HepG2 (cell line): ENCODE data around the gene SDR39U1. TPM values are rescaled to one million over a fixed set of nuclear protein-coding genes. Genes with fewer than 3 reads are reported as not detected.
A peak's percentile ranks its signal among the peaks of the same experiment; 100 is the strongest.

Source experiments
- AHR ChIP-seq: IDR thresholded peaks from 2 replicates; pipeline ENCODE4 v1.6.1; 2018; ENCODE audit warnings: missing genetic modification reagents, missing compliant biosample characterization
- ATF3 ChIP-seq: sonication (generic); formaldehyde crosslinking; IDR thresholded peaks from 2 replicates; pipeline ENCODE4 v1.4.0; 2020; ENCODE audit warnings: missing genetic modification reagents
- ATF7 ChIP-seq, 2 experiments: fragments of 450-650 bp in 1 of 2; sonication (generic) in 1 of 2; formaldehyde crosslinking in 1 of 2; IDR thresholded peaks; 2 replicates each; pipeline versions ENCODE4 v1.4.0 to v1.6.1; 2016 to 2020; ENCODE audit warnings: antibody characterized with exemption in 1 of 2, mild to moderate bottlenecking in 1 of 2, missing genetic modification reagents in 1 of 2
- BCL6 ChIP-seq: IDR thresholded peaks from 2 replicates; pipeline ENCODE4 v1.6.1; 2016; ENCODE audit warnings: missing genetic modification reagents, missing compliant biosample characterization
- BORCS8-MEF2B ChIP-seq: sonication (generic); formaldehyde crosslinking; IDR thresholded peaks from 2 replicates; pipeline ENCODE4 v1.8.0; 2022; ENCODE audit warnings: mild to moderate bottlenecking, missing genetic modification reagents
- DR1 ChIP-seq: sonication (generic); formaldehyde crosslinking; IDR thresholded peaks from 2 replicates; pipeline ENCODE4 v1.8.0; 2021; ENCODE audit warnings: mild to moderate bottlenecking, missing genetic modification reagents, inconsistent platforms
- FOSL2 ChIP-seq: sonication (generic); formaldehyde crosslinking; IDR thresholded peaks from 2 replicates; pipeline ENCODE4 v1.4.0; 2020; ENCODE audit warnings: missing genetic modification reagents
- GATA4 ChIP-seq: sonication (generic); IDR thresholded peaks from 2 replicates; pipeline ENCODE4 v1.6.1; 2016; ENCODE audit warnings: antibody characterized with exemption, low read depth, borderline replicate concordance
- GATAD2A ChIP-seq: IDR thresholded peaks from 2 replicates; pipeline ENCODE4 v1.6.1; 2016
- KLF12 ChIP-seq: sonication (generic); formaldehyde crosslinking; IDR thresholded peaks from 2 replicates; pipeline ENCODE4 v1.4.0; 2020; ENCODE audit warnings: missing genetic modification reagents, borderline replicate concordance
- MAFK ChIP-seq, 2 experiments: IDR thresholded peaks in 1 of 2; conservative IDR thresholded peaks in 1 of 2; 2 replicates each; pipeline ENCODE4 v1.6.1; 2011; ENCODE audit warnings: improper control_type of control experiment in 2 of 2, low read length in 2 of 2
- PHB2 ChIP-seq: fragments of 450-650 bp; IDR thresholded peaks from 2 replicates; pipeline ENCODE4 v1.6.1; 2018; ENCODE audit not compliant: partially characterized antibody
- POLR2AphosphoS2 ChIP-seq: IDR thresholded peaks from 2 replicates; pipeline ENCODE4 v1.6.1; 2011; ENCODE audit warnings: low read depth, low read length, improper control_type of control experiment
- PPARG ChIP-seq: conservative IDR thresholded peaks from 2 replicates; pipeline ENCODE4 v1.6.1; 2016; ENCODE audit warnings: missing biosample characterization, missing genetic modification reagents
- PTBP1 ChIP-seq: fragments of 200-400 bp; formaldehyde crosslinking; IDR thresholded peaks from 2 replicates; pipeline ENCODE4 v1.6.1; 2018; ENCODE audit warnings: low read length, low read depth; ENCODE audit not compliant: poor library complexity, severe bottlenecking
- RARG ChIP-seq: sonication (generic); formaldehyde crosslinking; IDR thresholded peaks from 2 replicates; pipeline ENCODE4 v1.4.0; 2020; ENCODE audit warnings: low read depth, mild to moderate bottlenecking, missing genetic modification reagents
- REXO4 ChIP-seq: sonication (generic); formaldehyde crosslinking; IDR thresholded peaks from 2 replicates; pipeline ENCODE4 v1.8.0; 2022; ENCODE audit warnings: missing genetic modification reagents, mild to moderate bottlenecking, borderline replicate concordance
- SMARCC2 ChIP-seq: fragments of 450-650 bp; IDR thresholded peaks from 2 replicates; pipeline ENCODE4 v1.6.1; 2017; ENCODE audit warnings: antibody characterized with exemption, mild to moderate bottlenecking
- TBX2 ChIP-seq: sonication (generic); formaldehyde crosslinking; IDR thresholded peaks from 2 replicates; pipeline ENCODE4 v1.5.0; 2020; ENCODE audit warnings: missing genetic modification reagents, mild to moderate bottlenecking, borderline replicate concordance
- TEAD3 ChIP-seq: optimal IDR thresholded peaks from 2 replicates; pipeline ENCODE3; 2016; ENCODE audit warnings: borderline replicate concordance
- THYN1 ChIP-seq: sonication (generic); formaldehyde crosslinking; IDR thresholded peaks from 2 replicates; pipeline ENCODE4 v1.8.1; 2023; ENCODE audit warnings: low read depth, mild to moderate bottlenecking, moderate library complexity, missing genetic modification reagents, borderline replicate concordance
- ZBTB21 ChIP-seq: sonication (generic); formaldehyde crosslinking; IDR thresholded peaks from 2 replicates; pipeline ENCODE4 v1.4.0; 2020; ENCODE audit warnings: missing genetic modification reagents
- ZBTB38 ChIP-seq: sonication (generic); formaldehyde crosslinking; IDR thresholded peaks from 2 replicates; pipeline ENCODE4 v1.5.1; 2020; ENCODE audit warnings: mild to moderate bottlenecking, missing genetic modification reagents
- ZFYVE20 ChIP-seq: sonication (generic); formaldehyde crosslinking; IDR thresholded peaks from 2 replicates; pipeline ENCODE4 v1.8.0; 2023; ENCODE audit warnings: low read depth, mild to moderate bottlenecking, moderate library complexity, missing genetic modification reagents, borderline replicate concordance
- ZNF160 ChIP-seq: sonication (generic); formaldehyde crosslinking; IDR thresholded peaks from 2 replicates; pipeline ENCODE4 v1.8.0; 2022; ENCODE audit warnings: mild to moderate bottlenecking, inconsistent platforms, missing genetic modification reagents
- ZNF251 ChIP-seq: sonication (generic); formaldehyde crosslinking; IDR thresholded peaks from 2 replicates; pipeline ENCODE4 v1.9.0; 2021; ENCODE audit warnings: mild to moderate bottlenecking, missing genetic modification reagents
- ZNF30 ChIP-seq: sonication (generic); formaldehyde crosslinking; IDR thresholded peaks from 2 replicates; pipeline ENCODE4 v1.5.0; 2020; ENCODE audit warnings: mild to moderate bottlenecking, missing genetic modification reagents
- ZNF720 ChIP-seq: sonication (generic); formaldehyde crosslinking; IDR thresholded peaks from 2 replicates; pipeline ENCODE4 v1.4.0; 2020; ENCODE audit warnings: missing genetic modification reagents
- ZNF784 ChIP-seq: sonication (generic); formaldehyde crosslinking; IDR thresholded peaks from 2 replicates; pipeline ENCODE4 v1.5.1; 2020; ENCODE audit warnings: missing genetic modification reagents, mild to moderate bottlenecking, borderline replicate concordance
- polyA plus RNA-seq, 8 experiments: library from polyadenylated mRNA; depleted of rRNA in 3 of 8; stranded (reverse) in 7 of 8; unstranded in 1 of 8; fragments of >200 nt; fragmentation: Illumina TruSeq in 4 of 8; extraction: Trizol in 4 of 8; gene quantifications; 2 replicates each; pipeline versions ENCODE4 v1.2.1 to v1.2.3, GENCODE V29; 2011 to 2016; ENCODE audit warnings: low read depth in 4 of 8, missing spikeins in 1 of 8, mixed read lengths in 1 of 8; ENCODE audit not compliant: insufficient read depth in 1 of 8
- total RNA-seq, 5 experiments: library from RNA; depleted of rRNA; stranded (reverse); fragments of >200 nt; fragmentation: Illumina TruSeq; extraction: Trizol; gene quantifications; 2 replicates each; pipeline ENCODE4 v1.2.3, GENCODE V29; 2016; ENCODE audit warnings: low read depth in 1 of 5
- TF ChIP-seq, protein P1 (sequence below): sonication (generic); formaldehyde crosslinking; IDR thresholded peaks from 2 replicates; pipeline ENCODE4 v1.8.1; 2023; ENCODE audit warnings: missing genetic modification reagents, mild to moderate bottlenecking, borderline replicate concordance
- TF ChIP-seq, protein P2 (sequence below): sonication (generic); formaldehyde crosslinking; IDR thresholded peaks from 2 replicates; pipeline ENCODE4 v1.9.0; 2021; ENCODE audit warnings: missing genetic modification reagents, borderline replicate concordance

The SDR39U1 gene
- total and polyA plus RNA-seq, 2 of the 13 experiments (the other 11 are each of a cell fraction or from before 2014, with no cell fraction given): 34.4 to 129 TPM

- TF ChIP-seq FOSL2 (CRISPR knock-in tag) (peak; percentile 59), ATF3 (CRISPR knock-in tag) (no peak), TBX2 (CRISPR knock-in tag) (peak; percentile 86), ZBTB21 (CRISPR knock-in tag) (no peak), KLF12 (CRISPR knock-in tag) (no peak), POLR2AphosphoS2 (no peak), PPARG (CRISPR knock-in tag) (peak; percentile 67; the same call in 1 of the 2 replicates), AHR (CRISPR knock-in tag) (no peak; the same call in 1 of the 2 replicates), ATF7 (IDR thresholded peaks at IDR 0.05) (no peak), ATF7 (CRISPR knock-in tag; IDR thresholded peaks at IDR 0.05) (peak; percentile 84), SMARCC2 (no peak), PHB2 (no peak), GATAD2A (CRISPR knock-in tag) (peak; percentile 93), GATA4 (no peak), THYN1 (CRISPR knock-in tag) (no peak), PTBP1 (no peak), ZFYVE20 (CRISPR knock-in tag) (no peak), ZNF251 (CRISPR knock-in tag) (no peak; the same call in 1 of the 2 replicates), ZBTB38 (CRISPR knock-in tag) (peak; percentile 65; the same call in 1 of the 2 replicates), ZNF160 (CRISPR knock-in tag) (0 out of 2 replicates have a peak, but pooled peaks have one; percentile 14), BORCS8-MEF2B (CRISPR knock-in tag) (peak; percentile 76), TEAD3 (peak; percentile 66), DR1 (CRISPR knock-in tag) (no peak; the same call in 1 of the 2 replicates), RARG (CRISPR knock-in tag) (no peak), ZNF30 (CRISPR knock-in tag) (no peak), ZNF720 (no peak), MAFK (conservative IDR thresholded peaks at IDR 0.05 in 1 of 2, IDR thresholded peaks at IDR 0.05 in 1 of 2; ENCODE audit: low read length in 2 of 2) (no peak), REXO4 (no peak), BCL6 (CRISPR knock-in tag) (peak; percentile 54; the same call in 1 of the 2 replicates), ZNF784 (CRISPR knock-in tag) (no peak)
- TF ChIP-seq, protein P1, sequence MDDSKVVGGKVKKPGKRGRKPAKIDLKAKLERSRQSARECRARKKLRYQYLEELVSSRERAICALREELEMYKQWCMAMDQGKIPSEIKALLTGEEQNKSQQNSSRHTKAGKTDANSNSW (CRISPR knock-in tag): no peak; the same call in 1 of the 2 replicates
- TF ChIP-seq, protein P2, sequence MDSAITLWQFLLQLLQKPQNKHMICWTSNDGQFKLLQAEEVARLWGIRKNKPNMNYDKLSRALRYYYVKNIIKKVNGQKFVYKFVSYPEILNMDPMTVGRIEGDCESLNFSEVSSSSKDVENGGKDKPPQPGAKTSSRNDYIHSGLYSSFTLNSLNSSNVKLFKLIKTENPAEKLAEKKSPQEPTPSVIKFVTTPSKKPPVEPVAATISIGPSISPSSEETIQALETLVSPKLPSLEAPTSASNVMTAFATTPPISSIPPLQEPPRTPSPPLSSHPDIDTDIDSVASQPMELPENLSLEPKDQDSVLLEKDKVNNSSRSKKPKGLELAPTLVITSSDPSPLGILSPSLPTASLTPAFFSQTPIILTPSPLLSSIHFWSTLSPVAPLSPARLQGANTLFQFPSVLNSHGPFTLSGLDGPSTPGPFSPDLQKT (CRISPR knock-in tag): no peak
Measured at GRCh38 chr14:24426912-24427536, 15.6 kb downstream of the SDR39U1 start (continued).
